GM18907 (cell line): ENCODE results near the gene SNRPD1.
"Not testable (repeated sequence)": the region's sequence is repeated elsewhere in the genome, so short reads cannot be mapped to it uniquely, and the experiment has no call there.

Experiments
- ATAC-seq: cut with Tn5 transposase; IDR thresholded peaks from one replicate; pipeline ENCODE4 v1.9.1; 2021; ENCODE audit warnings: mild to moderate bottlenecking, moderate library complexity; ENCODE audit not compliant: unreplicated experiment

Gene SNRPD1

GRCh38 chr18:21634588-21635199 is 22.6 kb downstream of the SNRPD1 start:
- no peak for ATAC-seq

GRCh38 chr18:21636769-21637168 is 24.7 kb downstream of the SNRPD1 start:
- no peak for ATAC-seq

GRCh38 chr18:21638822-21639221 is 26.7 kb downstream of the SNRPD1 start:
- ATAC-seq: no peak

GRCh38 chr18:21640375-21640774 is 28.3 kb downstream of the SNRPD1 start:
- not testable (repeated sequence) for ATAC-seq

GRCh38 chr18:21650311-21650710 is 38.2 kb downstream of the SNRPD1 start:
- ATAC-seq: no peak

GRCh38 chr18:21652073-21652472 is 40.0 kb downstream of the SNRPD1 start:
- no peak for ATAC-seq

GRCh38 chr18:21653361-21653760 is 41.2 kb downstream of the SNRPD1 start:
- ATAC-seq: no peak

- no peak for ATAC-seq
Observed at GRCh38 chr18:21656402-21656801, 44.3 kb downstream of the SNRPD1 start.

- ATAC-seq: no peak
Observed at GRCh38 chr18:21660078-21660477, 48.0 kb downstream of the SNRPD1 start.

- no peak for ATAC-seq
Observed at GRCh38 chr18:21662581-21662980, 50.5 kb downstream of the SNRPD1 start.

- ATAC-seq: no peak
Observed at GRCh38 chr18:21663578-21663977, 51.5 kb downstream of the SNRPD1 start.

- no peak for ATAC-seq
Observed at GRCh38 chr18:21664069-21664468, 52.0 kb downstream of the SNRPD1 start.

GRCh38 chr18:21669736-21670285 is 57.7 kb downstream of the SNRPD1 start:
- ATAC-seq: no peak

- no peak for ATAC-seq
Observed at GRCh38 chr18:21672521-21673267, 60.6 kb downstream of the SNRPD1 start.

- not testable (repeated sequence) for ATAC-seq
Observed at GRCh38 chr18:21675354-21675753, 63.2 kb downstream of the SNRPD1 start.

- no peak for ATAC-seq
Observed at GRCh38 chr18:21678859-21679258, 66.7 kb downstream of the SNRPD1 start.

- ATAC-seq: no peak
Observed at GRCh38 chr18:21680161-21680560, 68.0 kb downstream of the SNRPD1 start.

- peak; percentile 50 for ATAC-seq
Observed at GRCh38 chr18:21682371-21683051, 70.4 kb downstream of the SNRPD1 start.
